ENCODE data around the gene PGS1. TPM values are rescaled to one million over a fixed set of nuclear protein-coding genes. Genes with fewer than 3 reads are reported as not detected.

PGS1 gene
- total and polyA plus RNA-seq, 2 of the 8 experiments (the other 6 are each of a cell fraction or from before 2014, with no cell fraction given) = 46.7 to 60.0 TPM

GRCh38 chr17:78351449-78352006 is 26.9 kb upstream of the PGS1 start:
- Histone ChIP-seq H3K56ac (replicated peaks; ENCODE audit: insufficient read length, low read depth, low read length) (no peak overlapping the region), H3K23ac (ENCODE audit: insufficient read length) (no peak overlapping the region), H2BK20ac (ENCODE audit: low read length) (peak overlapping the region; percentile 94; the same call in 1 of the 2 replicates), H3K4me2 (ENCODE audit: insufficient read depth in 1 of 2, low read depth in 2 of 2, low read length in 2 of 2) (peak overlapping the region; percentile 56 to 66), H4K5ac (ENCODE audit: insufficient read length, low read depth, low read length) (peak overlapping the region; percentile 1), H3K23me2 (ENCODE audit: low read depth, low read length) (peaks cover 4% of the 10 kb centered on the region; the same call in 1 of the 2 replicates), H2BK5ac (ENCODE audit: low read depth, low read length) (peak overlapping the region; percentile 95), H3K27ac (ENCODE audit: low read depth, low read length) (peak overlapping the region; percentile 46), H4K91ac (replicated peaks; ENCODE audit: insufficient read length, low read length) (peak overlapping the region; percentile 71), H2BK120ac (replicated peaks; ENCODE audit: low read depth, low read length) (peak overlapping the region; percentile 77), H3K9me3 (ENCODE audit: insufficient read depth in 2 of 2, low read depth in 1 of 2, low read length in 1 of 2) (no peaks in the 10 kb centered on the region), H2BK12ac (ENCODE audit: low read depth, low read length) (peak overlapping the region; percentile 95), H2AFZ (ENCODE audit: low read length) (no peak overlapping the region; the same call in 1 of the 2 replicates), H3K36me3 (ENCODE audit: control insufficient read depth in 2 of 4, insufficient read depth in 4 of 4, low read length in 3 of 4) (no peaks in the 10 kb centered on the region), H4K20me1 (replicated peaks in 1 of 2; ENCODE audit: control insufficient read depth in 1 of 2, insufficient read depth in 2 of 2, low read length in 2 of 2) (peaks cover 0 to 2% of the 10 kb centered on the region in 2 experiments), H3K4ac (replicated peaks; ENCODE audit: insufficient read length, low read depth, low read length) (peak overlapping the region; percentile 80), H3K79me2 (ENCODE audit: control insufficient read depth in 1 of 2, insufficient read depth in 2 of 2, low read length in 2 of 2) (no peaks in the 10 kb centered on the region), H3K9ac (replicated peaks in 1 of 4; ENCODE audit: extremely low read depth in 1 of 4, low read depth in 3 of 4, low read length in 3 of 4) (peak overlapping the region in 2 of 4 experiments; percentile 28 to 42; a peak in 2 of 7 replicates), H3K4me1 (replicated peaks in 1 of 4; ENCODE audit: control insufficient read depth in 3 of 4, insufficient read depth in 4 of 4, low read length in 3 of 4) (peaks cover 15 to 35% (median 20%) of the 10 kb centered on the region in 4 experiments), H2AK5ac (ENCODE audit: low read depth, low read length) (0 out of 2 replicates have a peak overlapping the region, but pooled peaks have one; percentile 18), H4K8ac (ENCODE audit: extremely low read depth, insufficient read depth, low read length) (no peak overlapping the region), H2BK15ac (ENCODE audit: low read length) (0 out of 2 replicates have a peak overlapping the region, but pooled peaks have one; percentile 92), H3K79me1 (ENCODE audit: low read depth, low read length) (no peaks in the 10 kb centered on the region), H3K14ac (ENCODE audit: insufficient read length) (no peak overlapping the region), H3K27me3 (replicated peaks in 1 of 4; ENCODE audit: control insufficient read depth in 3 of 4, extremely low read depth in 1 of 4, insufficient read depth in 3 of 4, low read length in 3 of 4) (peaks cover 0 to 11% (median 7%) of the 10 kb centered on the region in 4 experiments; a peak in 4 of 7 replicates), H3K18ac (ENCODE audit: extremely low read depth, low read length) (peak overlapping the region; percentile 98), H3K4me3 (ENCODE audit: extremely low read depth in 1 of 4, insufficient read depth in 2 of 4, low read depth in 3 of 4, low read length in 4 of 4) (peak overlapping the region in 3 of 4 experiments; percentile 13 to 54 (median 26); a peak in 4 of 8 replicates)
- WGBS, 2 experiments (ENCODE audit: extremely low coverage in 1 of 2, insufficient coverage in 1 of 2, insufficient read length in 1 of 2, insufficient replicate concordance in 2 of 2, low coverage in 1 of 2, low lambda C conversion rate in 2 of 2, missing lambda C conversion rate in 1 of 2) = 20% methylated on average over 14 of the region's 16 CpGs; no CpG with 5 or more reads in 1 of the 2 experiments
- CTCF ChIA-PET (ENCODE audit: partially characterized antibody) = interaction anchor here (0.6 to 1.7 kb wide), 7 partner anchors 9 to 494 kb away, joined by 3 to 5 read pairs (median 4); no protein-coding TSS in a partner anchor
- DNase-seq (ENCODE audit: low read depth in 1 of 2, low spot score in 2 of 2) (peak; percentile 73 to 76), FAIRE-seq (peak; percentile 81)
- POLR2A ChIA-PET (ENCODE audit: partially characterized antibody) = interaction anchor here (0.9 to 2.3 kb wide), 4 partner anchors 12 to 164 kb away, joined by 3 to 15 read pairs (median 4); partner anchors contain the start of genes AFMID and TK1
- TF ChIP-seq SUZ12 (IDR thresholded peaks at IDR 0.05; ENCODE audit: low read length) (peak; percentile 15; the same call in 1 of the 2 replicates), TBP (IDR thresholded peaks at IDR 0.05; ENCODE audit: low read depth, low read length) (peak; percentile 38; the same call in 1 of the 2 replicates), RAD21 (IDR thresholded peaks at IDR 0.05 in 1 of 2, conservative IDR thresholded peaks at IDR 0.05 in 1 of 2; ENCODE audit: low read depth in 2 of 2, low read length in 2 of 2) (peak in 1 of 2 experiments; percentile 16; a peak in 2 of 4 replicates), EP300 (IDR thresholded peaks at IDR 0.05; ENCODE audit: borderline replicate concordance in 1 of 2, low read depth in 2 of 2, low read length in 2 of 2) (no peak), YY1 (IDR thresholded peaks at IDR 0.05; ENCODE audit: low read depth, low read length) (no peak; the same call in 1 of the 2 replicates), CEBPB (IDR thresholded peaks at IDR 0.05; ENCODE audit: low read depth, low read length) (peak; percentile 38; the same call in 1 of the 2 replicates), BRCA1 (IDR thresholded peaks at IDR 0.05; ENCODE audit: low read depth, low read length) (no peak), HDAC2 (IDR thresholded peaks at IDR 0.05; ENCODE audit: borderline replicate concordance in 1 of 2, low read depth in 2 of 2, low read length in 2 of 2) (no peak), TAF1 (IDR thresholded peaks at IDR 0.05; ENCODE audit: low read depth, low read length) (0 out of 2 replicates have a peak, but pooled peaks have one; percentile 16), CTBP2 (IDR thresholded peaks at IDR 0.05; ENCODE audit: borderline replicate concordance, insufficient read depth, insufficient read length, low read length) (peak; percentile 24)
